T47D (cell line): Measurements from ENCODE around the gene EIPR1.

ENCODE experiments used
- DNase-seq, 2 experiments: peaks; one replicate each; pipeline versions ENCODE4 v3.0.0 to v3.0.0-alpha.2; 2011 to 2012; ENCODE audit warnings: low read depth in 1 of 2, low spot score in 1 of 2
- JUND ChIP-seq: IDR thresholded peaks from 2 replicates; pipeline ENCODE4 v1.6.1; 2012; ENCODE audit warnings: low read depth
- in situ Hi-C: cut with HindIII; loops from 2 replicates; pipeline ENCODE4 v1.10.0; 2016; ENCODE audit warnings: low sequenced_read_pairs, low pct_unique_long_range_greater_than_20kb

The EIPR1 gene

DNA sequence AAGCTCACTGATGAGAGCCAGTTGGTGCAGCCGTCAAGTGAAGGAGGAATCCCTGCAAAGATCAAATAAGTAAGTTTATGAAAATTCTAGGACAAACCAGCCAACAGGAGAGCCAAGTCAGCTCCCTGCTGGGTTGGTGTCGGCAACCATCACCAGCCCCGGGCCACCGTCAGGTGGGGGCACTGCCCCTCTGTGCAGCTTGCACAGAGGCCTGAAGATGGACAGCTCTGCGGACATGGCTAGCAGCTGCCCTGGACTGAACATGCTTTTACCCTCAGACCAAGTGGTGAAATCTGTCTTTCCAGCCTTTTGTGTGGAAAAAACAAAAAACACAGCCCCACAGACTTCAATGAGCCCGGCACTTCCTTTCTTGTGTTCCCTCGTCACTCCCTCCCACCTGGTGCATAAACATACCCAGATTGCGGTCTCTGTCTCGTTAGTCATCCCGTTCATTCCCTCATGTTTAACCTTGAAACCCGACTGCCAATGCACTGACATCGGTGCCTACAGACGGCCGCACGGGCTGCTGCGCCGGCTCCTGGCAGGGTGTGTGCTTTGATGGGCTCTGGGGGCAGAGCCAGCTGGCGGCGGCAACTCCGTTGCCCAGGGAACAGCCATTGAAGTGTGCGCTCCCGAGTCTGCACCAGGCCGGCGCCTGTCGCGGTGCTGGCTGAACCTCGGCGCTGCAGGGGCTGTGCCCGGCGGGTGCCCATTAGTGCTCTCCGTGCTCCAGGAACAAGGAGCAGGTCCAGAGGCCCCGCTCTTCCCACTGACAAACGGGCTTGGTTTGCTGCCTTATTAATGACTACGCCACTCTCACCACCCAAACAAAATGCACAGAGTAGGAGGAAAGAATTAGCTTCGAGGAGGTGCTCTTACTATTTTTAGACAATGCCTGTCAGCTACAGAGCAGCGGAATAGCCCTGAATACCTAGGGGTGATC is 95.3 kb downstream of the EIPR1 start:
- in situ Hi-C loops = no loop called here
- TF ChIP-seq JUND = no peak
- no peak for DNase-seq

DNA sequence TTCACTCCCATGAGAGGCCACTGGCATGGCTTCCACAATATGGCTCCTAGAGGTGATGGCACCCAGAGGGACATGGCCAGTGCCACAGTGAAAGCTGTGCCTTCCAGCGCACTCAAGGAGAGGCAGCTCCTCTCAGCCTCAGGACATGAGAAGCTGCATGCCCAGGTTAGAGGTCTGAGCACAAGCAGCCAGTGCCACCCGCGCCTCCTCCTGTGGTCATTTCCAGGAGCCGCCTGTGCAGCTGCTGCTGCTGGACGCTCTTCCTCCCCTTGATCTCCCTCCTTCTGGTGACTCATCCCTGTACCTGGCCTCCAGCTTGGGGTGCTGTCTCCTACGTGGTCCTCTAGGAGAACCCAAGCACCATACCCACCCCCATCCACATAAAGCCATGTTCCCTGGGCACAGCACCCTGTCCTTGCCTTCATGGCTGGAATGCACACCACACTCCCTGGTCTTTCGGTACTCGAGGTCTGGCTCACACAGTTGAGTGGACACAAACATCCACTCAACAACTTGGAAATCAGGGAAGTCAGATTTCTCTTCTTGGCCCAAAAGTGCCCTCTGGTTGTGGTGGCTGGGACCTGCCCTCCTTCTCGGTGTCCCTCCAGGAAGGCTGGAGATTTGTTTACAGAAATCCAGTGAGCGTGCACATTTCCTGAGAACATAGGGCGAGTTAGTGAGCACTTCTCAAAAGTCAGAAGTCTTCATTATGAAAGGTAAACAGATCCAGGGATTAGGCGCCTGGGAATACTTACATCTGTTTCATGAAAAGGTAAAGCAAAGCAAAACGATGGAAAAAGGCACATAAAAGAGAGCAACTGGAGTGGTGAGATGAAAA is 96.7 kb downstream of the EIPR1 start:
- in situ Hi-C loops = no loop called here

DNA sequence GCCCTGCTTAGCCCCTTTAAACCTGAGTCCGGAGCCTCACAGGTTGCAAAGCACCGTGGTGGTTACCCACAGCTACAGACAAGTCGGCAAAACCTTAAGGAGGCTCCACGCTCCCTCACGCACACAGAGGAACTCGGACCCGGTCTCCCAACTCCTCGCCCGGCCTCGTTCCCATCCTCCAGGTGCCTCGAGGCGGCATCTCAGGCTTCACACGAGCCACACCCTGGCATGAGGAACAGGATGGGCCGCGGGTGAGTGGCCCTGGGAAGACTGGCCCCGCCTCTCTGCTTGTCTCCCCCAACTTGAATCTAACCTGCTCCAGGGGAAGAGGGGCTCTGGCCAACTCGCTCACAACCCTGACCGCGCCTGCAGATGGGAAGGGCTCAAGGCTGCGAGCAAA is 97.4 kb downstream of the EIPR1 start:
- DNase-seq = no peak
- TF ChIP-seq JUND = no peak
- in situ Hi-C loops = no loop called here

More for the DNA sequence above, 96.7 kb downstream of the EIPR1 start:
- TF ChIP-seq JUND = no peak
- no peak for DNase-seq

DNA sequence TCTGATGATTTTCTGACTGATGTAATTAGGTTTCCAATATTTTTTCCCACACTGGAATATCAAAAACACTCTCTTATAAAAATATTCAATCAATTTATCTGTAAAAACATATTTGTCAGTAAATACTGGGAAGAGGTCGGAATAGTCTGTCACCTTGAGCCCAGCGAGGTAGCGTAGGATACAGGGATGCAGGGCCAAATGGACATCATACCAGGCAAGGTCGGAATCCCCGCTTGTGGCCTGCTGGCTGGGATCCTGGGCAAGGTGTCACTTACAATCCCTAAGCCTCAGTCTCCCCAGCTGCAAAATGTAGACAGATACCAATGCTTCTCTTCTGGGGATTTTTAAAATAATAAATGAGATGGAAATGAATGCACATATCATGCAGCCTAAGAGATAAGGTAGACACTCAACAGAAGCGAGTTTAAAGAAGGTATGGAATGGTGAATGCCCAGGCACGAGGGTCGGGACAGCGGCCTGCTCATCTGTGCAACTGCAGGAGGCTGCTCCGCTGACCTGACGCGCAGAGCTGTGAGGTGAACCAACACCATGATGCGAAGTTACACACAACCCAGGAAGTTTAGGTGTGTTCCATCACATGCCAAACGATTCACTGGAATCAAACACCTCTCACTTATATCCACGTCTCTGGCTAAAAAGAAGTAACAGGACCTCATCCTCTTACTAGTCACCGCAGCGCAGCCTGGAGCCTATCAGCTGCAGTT is 98.2 kb downstream of the EIPR1 start:
- no peak for TF ChIP-seq JUND
- DNase-seq = no peak
- in situ Hi-C loops = no loop called here

GRCh38 chr2:3278521-3279218 is 98.9 kb downstream of the EIPR1 start:
- TF ChIP-seq JUND = no peak
- in situ Hi-C loops = no loop called here
- no peak for DNase-seq

DNA sequence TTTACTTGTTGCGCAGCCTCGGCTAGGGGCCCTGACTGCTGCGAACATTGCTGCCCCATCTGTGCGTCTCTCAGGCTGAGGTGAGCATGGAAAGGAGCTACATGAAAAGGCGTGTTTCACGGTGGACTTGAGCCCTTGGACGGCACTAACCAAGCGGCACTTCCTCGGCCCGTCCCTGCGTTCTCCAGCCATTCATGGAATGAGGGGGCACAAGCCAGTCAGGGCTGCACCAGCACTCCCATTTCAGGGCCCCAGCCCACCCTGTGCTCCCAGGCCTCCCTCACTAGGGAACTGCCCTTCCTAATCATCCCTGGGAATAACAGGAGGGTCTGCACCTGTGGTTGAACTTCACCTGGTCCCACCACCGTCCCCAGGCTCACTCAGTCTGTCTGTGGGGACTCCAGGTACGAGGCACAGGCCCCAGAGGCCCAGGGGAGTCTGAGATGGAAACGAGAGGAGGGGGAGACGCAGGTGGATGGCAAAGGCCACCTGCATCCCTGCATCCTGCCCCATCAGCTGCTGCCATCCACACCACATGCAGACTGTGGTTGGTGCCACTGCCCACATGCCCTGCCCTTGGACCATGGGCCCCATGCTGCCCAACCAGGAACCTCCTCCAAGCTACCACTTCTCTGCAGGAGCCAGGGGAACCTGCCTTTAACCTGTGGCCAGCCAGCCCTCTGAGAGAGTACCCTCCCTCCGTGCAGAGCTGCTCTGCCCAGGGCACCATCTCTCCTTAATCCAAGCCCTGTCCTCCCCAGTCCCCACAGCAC is 99.7 kb downstream of the EIPR1 start:
- in situ Hi-C loops = no loop called here
- no peak for TF ChIP-seq JUND
- no peak for DNase-seq

GRCh38 chr2:3277050-3277747 is 100.4 kb downstream of the EIPR1 start:
- no peak for DNase-seq
- in situ Hi-C loops = no loop called here
- TF ChIP-seq JUND = no peak

DNA sequence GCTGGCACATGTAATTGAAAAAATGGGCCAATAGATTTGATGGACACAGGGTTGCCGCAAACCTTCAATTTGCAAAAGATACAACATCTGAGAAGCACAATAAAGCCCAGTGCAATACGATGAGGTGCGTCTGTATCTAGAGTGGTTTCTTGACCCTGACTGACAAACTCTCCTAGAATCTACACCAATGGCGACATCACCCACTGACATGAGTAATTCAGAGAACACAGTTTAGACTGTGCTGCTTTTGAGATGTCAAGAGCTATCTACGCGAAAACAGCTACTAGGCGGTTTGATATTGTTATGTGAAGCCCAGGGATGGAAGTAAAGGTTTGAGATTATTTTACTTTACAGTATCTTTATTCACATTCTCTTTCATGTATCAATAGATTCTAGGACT is 104.9 kb downstream of the EIPR1 start:
- in situ Hi-C loops = no loop called here
- no peak for TF ChIP-seq JUND
- DNase-seq = no peak

- in situ Hi-C loops = no loop called here
- TF ChIP-seq JUND = no peak
- no peak for DNase-seq
These were observed 107.5 kb downstream of the EIPR1 start for GRCh38 chr2:3270095-3270478.

DNA sequence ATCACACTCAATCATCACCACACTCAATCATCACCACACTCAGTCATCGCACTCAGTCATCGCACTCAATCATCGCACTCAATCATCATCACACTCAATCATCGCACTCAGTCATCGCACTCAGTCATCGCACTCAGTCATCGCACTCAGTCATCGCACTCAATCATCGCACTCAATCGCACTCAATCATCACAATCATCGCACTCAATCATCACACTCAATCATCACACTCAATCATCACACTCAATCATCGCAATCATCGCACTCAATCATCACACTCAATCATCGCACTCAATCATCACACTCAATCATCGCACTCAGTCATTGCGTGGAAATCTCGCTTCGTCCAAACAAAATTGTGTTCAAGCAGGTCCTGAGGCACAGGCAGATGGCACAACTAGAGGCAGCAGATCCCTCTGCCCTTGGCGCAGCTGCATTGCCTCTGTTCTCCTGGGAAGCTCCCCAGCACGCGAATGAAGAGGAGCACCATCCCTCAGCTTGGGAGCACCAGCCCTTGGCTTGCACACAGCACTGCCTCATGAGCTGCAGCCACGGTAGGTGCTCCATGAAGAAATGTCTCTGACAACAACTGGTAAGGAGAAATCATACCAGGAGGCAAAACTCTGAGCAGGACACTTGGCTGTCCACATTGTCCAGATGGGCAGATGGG is 108.1 kb downstream of the EIPR1 start:
- TF ChIP-seq JUND = no peak
- in situ Hi-C loops = no loop called here
- DNase-seq = no peak
